ENCODE data around the gene MPG. TPM values are rescaled to one million over a fixed set of nuclear protein-coding genes. Genes with fewer than 3 reads are reported as not detected.
A peak's percentile ranks its signal among the peaks of the same experiment; 100 is the strongest.

MPG gene
- total and polyA plus RNA-seq, 7 donors: 23.0 to 68.1 (median 43.1) TPM

GRCh38 chr16:112153-112840, 34.3 kb downstream of the MPG start:
- intact Hi-C loops (cut with DNase I): no loop called here
- no peaks in the 10 kb centered on the region for H3K4me1 ChIP-seq
- H3K4me3 ChIP-seq: no peak overlapping the region
- DNase-seq (peak in 1 of 2 donors; percentile 44), ATAC-seq (no peak)
- no peaks in the 10 kb centered on the region for H3K9me3 ChIP-seq
- H3K27ac ChIP-seq: no peak overlapping the region
- WGBS, 3 donors: 92 to 93% (median 93%) methylated on average over 21 of the region's 21 CpGs
- peaks cover 2 to 87% of the 10 kb centered on the region in 2 donors for H3K36me3 ChIP-seq (ENCODE audit: insufficient read depth in 1 of 2, low read depth in 1 of 2)
- no peaks in the 10 kb centered on the region for H3K27me3 ChIP-seq (ENCODE audit: insufficient read depth in 3 of 3, low read length in 2 of 3)
- TF ChIP-seq, protein P1, sequence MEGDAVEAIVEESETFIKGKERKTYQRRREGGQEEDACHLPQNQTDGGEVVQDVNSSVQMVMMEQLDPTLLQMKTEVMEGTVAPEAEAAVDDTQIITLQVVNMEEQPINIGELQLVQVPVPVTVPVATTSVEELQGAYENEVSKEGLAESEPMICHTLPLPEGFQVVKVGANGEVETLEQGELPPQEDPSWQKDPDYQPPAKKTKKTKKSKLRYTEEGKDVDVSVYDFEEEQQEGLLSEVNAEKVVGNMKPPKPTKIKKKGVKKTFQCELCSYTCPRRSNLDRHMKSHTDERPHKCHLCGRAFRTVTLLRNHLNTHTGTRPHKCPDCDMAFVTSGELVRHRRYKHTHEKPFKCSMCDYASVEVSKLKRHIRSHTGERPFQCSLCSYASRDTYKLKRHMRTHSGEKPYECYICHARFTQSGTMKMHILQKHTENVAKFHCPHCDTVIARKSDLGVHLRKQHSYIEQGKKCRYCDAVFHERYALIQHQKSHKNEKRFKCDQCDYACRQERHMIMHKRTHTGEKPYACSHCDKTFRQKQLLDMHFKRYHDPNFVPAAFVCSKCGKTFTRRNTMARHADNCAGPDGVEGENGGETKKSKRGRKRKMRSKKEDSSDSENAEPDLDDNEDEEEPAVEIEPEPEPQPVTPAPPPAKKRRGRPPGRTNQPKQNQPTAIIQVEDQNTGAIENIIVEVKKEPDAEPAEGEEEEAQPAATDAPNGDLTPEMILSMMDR (IDR thresholded peaks at IDR 0.05): no peak

DNA sequence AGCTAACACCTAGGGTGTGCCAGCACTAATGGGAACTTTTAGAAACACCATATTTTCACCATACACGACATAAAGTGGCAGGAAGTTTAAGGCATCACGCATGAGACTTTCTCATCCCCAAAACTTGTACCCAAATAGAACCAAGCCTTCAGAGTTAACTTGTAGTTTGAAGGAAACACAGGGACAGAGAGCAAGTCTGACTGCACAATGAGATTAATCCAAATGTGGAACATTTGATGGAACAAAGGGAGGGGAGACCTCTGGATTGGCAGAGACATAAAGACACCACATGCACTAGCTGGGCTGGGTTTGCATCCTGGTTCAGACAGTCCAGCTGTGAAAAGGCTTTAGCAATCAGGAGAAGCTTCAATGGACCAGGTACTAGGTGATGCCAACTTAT, 36.3 kb downstream of the MPG start:
- DNase-seq (peak in 1 of 2 donors; percentile 1), ATAC-seq (no peak)
- Histone ChIP-seq H3K4me1 (no peaks in the 10 kb centered on the region), H3K27me3 (ENCODE audit: insufficient read depth in 3 of 3, low read length in 2 of 3) (no peaks in the 10 kb centered on the region), H3K4me3 (no peak overlapping the region), H3K27ac (no peak overlapping the region), H3K36me3 (ENCODE audit: insufficient read depth in 1 of 2, low read depth in 1 of 2) (peaks cover 2 to 78% of the 10 kb centered on the region in 2 donors), H3K9me3 (no peaks in the 10 kb centered on the region)
- 85 to 94% (median 88%) methylated on average over 2 of the region's 2 CpGs for WGBS, 3 donors
- intact Hi-C loops (cut with DNase I): no loop called here
- TF ChIP-seq, protein P1 (IDR thresholded peaks at IDR 0.05): no peak

GRCh38 chr16:116015-116414, 38.0 kb downstream of the MPG start:
- TF ChIP-seq, protein P1 (IDR thresholded peaks at IDR 0.05): no peak
- peaks cover 0 to 62% of the 10 kb centered on the region in 2 donors for H3K36me3 ChIP-seq (ENCODE audit: insufficient read depth in 1 of 2, low read depth in 1 of 2)
- intact Hi-C loops (cut with DNase I): loop anchor here in 1 of 2 donors (5.0 kb wide), 1 partner anchor 241 kb away; no protein-coding TSS in a partner anchor

DNA sequence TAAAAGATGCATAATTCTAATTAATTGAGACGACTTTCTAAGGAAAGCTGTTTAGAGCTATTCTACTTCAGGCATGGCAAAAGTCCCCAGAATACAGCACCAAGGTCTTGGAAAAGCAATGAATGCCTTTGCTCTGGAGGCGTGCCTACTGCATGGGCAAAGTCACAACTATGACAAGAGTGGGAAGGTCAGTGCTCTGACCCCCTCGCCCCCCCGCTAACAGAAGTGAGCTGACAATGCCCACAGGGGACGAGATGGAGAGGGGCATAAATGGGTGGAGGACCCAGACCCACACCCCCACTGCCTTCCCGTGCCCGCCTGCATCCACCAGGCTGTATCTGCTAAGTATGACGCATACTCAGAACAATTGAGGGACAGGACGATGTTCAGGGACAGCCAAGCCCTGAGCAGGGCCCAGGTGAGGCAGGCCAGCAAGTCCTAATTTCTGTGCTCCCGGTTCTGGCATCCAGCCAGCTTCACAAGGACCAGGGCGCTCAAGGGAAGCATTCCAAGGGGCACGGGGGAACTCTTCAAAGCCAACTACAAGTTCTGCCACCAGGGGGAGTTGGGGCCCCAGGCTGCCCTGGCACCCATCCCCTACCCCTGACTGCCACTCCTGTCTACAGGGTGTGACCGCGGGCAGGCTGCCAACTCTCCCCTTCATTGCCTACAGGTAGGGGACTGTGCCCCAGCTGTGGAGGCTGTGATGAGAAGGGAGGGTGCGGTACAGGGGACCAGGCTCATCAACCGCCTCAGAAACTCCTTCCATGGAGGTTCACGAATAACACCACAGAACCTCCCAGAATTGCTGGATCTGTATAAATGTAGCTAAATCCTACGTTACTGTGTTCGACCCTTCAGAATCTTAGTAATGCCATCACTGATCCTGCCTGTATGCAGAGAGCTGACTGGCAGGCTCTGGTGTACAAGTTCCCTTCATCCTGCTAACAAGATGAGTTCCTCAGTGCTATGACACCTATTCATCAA, 39.6 kb downstream of the MPG start:
- TF ChIP-seq, protein P1 (IDR thresholded peaks at IDR 0.05): peak; percentile 50
- no peak overlapping the region for H3K27ac ChIP-seq
- no peaks in the 10 kb centered on the region for H3K27me3 ChIP-seq (ENCODE audit: insufficient read depth in 3 of 3, low read length in 2 of 3)
- DNase-seq (peak; percentile 42 to 69), ATAC-seq (peak; percentile 47 to 76 (median 66))
- WGBS, 3 donors: 63 to 73% (median 70%) methylated on average over 18 to 19 of the region's 19 CpGs
- no peaks in the 10 kb centered on the region for H3K4me1 ChIP-seq
- intact Hi-C loops (cut with DNase I): loop anchor here in 1 of 2 donors (5.0 kb wide), 1 partner anchor 240 kb away; no protein-coding TSS in a partner anchor
- no peak overlapping the region for H3K4me3 ChIP-seq
- no peaks in the 10 kb centered on the region for H3K9me3 ChIP-seq
- H3K36me3 ChIP-seq (ENCODE audit: insufficient read depth in 1 of 2, low read depth in 1 of 2): peaks cover 0 to 50% of the 10 kb centered on the region in 2 donors

More at GRCh38 chr16:116015-116414, 38.0 kb downstream of the MPG start:
- no peaks in the 10 kb centered on the region for H3K27me3 ChIP-seq (ENCODE audit: insufficient read depth in 3 of 3, low read length in 2 of 3)
- no peak overlapping the region for H3K27ac ChIP-seq
- no peak for ATAC-seq
- peak in 1 of 2 donors; percentile 1 for DNase-seq
- no peak overlapping the region for H3K4me3 ChIP-seq
- H3K9me3 ChIP-seq: no peaks in the 10 kb centered on the region
- 70 to 75% (median 71%) methylated on average over 7 of the region's 7 CpGs for WGBS, 3 donors
- H3K4me1 ChIP-seq: no peaks in the 10 kb centered on the region

Data from psoas muscle (tissue), 8 donors.